Iris pigment epithelial cell (primary cell): ENCODE measurements around the gene LRP1.

ENCODE experiments used
- DNase-seq: peaks from one replicate; pipeline ENCODE4 v3.0.0-alpha.2; 2011; ENCODE audit warnings: low read depth

The LRP1 gene

GRCh38 chr12:57223191-57224165, 95.2 kb downstream of the LRP1 start:
- DNase-seq, result no peak

GRCh38 chr12:57224278-57224972, 96.1 kb downstream of the LRP1 start:
- no peak for DNase-seq

- peak; percentile 24 for DNase-seq
Measured at GRCh38 chr12:57224973-57225679, 96.8 kb downstream of the LRP1 start.

GRCh38 chr12:57225680-57226210, 97.5 kb downstream of the LRP1 start:
- no peak for DNase-seq

GRCh38 chr12:57226588-57227314, 98.5 kb downstream of the LRP1 start:
- no peak for DNase-seq

- DNase-seq, result no peak
Measured at GRCh38 chr12:57227315-57228115, 99.2 kb downstream of the LRP1 start.

- no peak for DNase-seq
Measured at GRCh38 chr12:57229046-57229633, 100.9 kb downstream of the LRP1 start.

GRCh38 chr12:57229634-57230380, 101.5 kb downstream of the LRP1 start, which contains the start of gene SHMT2:
TSS of gene SHMT2 (plus strand) at chr12:57229711. CDS start at chr12:57229779, 68 bp downstream.
- peak; percentile 93 for DNase-seq

- peak; percentile 27 for DNase-seq
Measured at GRCh38 chr12:57230381-57231155, 102.3 kb downstream of the LRP1 start.

GRCh38 chr12:57231276-57232021, 103.2 kb downstream of the LRP1 start:
- no peak for DNase-seq

GRCh38 chr12:57232156-57232756, 104.0 kb downstream of the LRP1 start:
- no peak for DNase-seq

GRCh38 chr12:57233357-57234232, 105.3 kb downstream of the LRP1 start:
- DNase-seq, result peak; percentile 87

- no peak for DNase-seq
Measured at GRCh38 chr12:57234233-57234570, 105.9 kb downstream of the LRP1 start.

- DNase-seq, result no peak
Measured at GRCh38 chr12:57234571-57235016, 106.3 kb downstream of the LRP1 start.

GRCh38 chr12:57235017-57235727, 106.9 kb downstream of the LRP1 start:
- peak; percentile 34 for DNase-seq

GRCh38 chr12:57235728-57236131, 107.4 kb downstream of the LRP1 start:
- no peak for DNase-seq
